Lower leg skin (tissue), 4 donors: ENCODE data around the gene LAMTOR2. TPM values are rescaled to one million over a fixed set of nuclear protein-coding genes. Genes with fewer than 3 reads are reported as not detected.

ENCODE experiments used
- DNase-seq, 2 donors: peaks; one replicate each; pipeline ENCODE4 v3.0.0-alpha.2; 2019; ENCODE audit warnings: low spot score in 2 of 2
- H3K4me3 ChIP-seq: fragments of 200-600 bp; sonication (generic); 2 replicates; pipeline ENCODE4 v1.5.1; 2017; ENCODE audit warnings: mild to moderate bottlenecking, low read depth; ENCODE audit not compliant: poor library complexity, severe bottlenecking
- CTCF ChIP-seq, 3 donors: fragments of 450-650 bp; IDR thresholded peaks; one replicate each; pipeline ENCODE4 v1.5.1; 2016; ENCODE audit warnings: antibody characterized with exemption in 3 of 3, mild to moderate bottlenecking in 3 of 3, moderate library complexity in 2 of 3
- POLR2A ChIP-seq, 2 donors: fragments of 450-650 bp; IDR thresholded peaks; one replicate each; pipeline ENCODE4 v1.6.1; 2016 to 2017; ENCODE audit warnings: antibody characterized with exemption in 2 of 2, mild to moderate bottlenecking in 1 of 2, moderate library complexity in 1 of 2
- WGBS, 2 donors: methylation state at CpG; one replicate each; pipeline ENCODE4 v1.1.5; 2018; 5-methylcytosine and 5-hydroxymethylcytosine counted together
- intact Hi-C: fragments of 100-400 bp; cut with DNase I; formaldehyde crosslinking; loops from one replicate; pipeline ENCODE4 v1.15.0; 2023; ENCODE audit warnings: low total_unique reads
- total RNA-seq, 4 donors: library from RNA; depleted of rRNA; stranded (reverse); fragments of >200 nt; gene quantifications; one replicate each; pipeline ENCODE4 v1.1.0, GENCODE V29; 2016

Gene LAMTOR2
- total RNA-seq, 4 donors from 2014 or later: 41.8 to 64.5 (median 47.4) TPM

- H3K4me3 ChIP-seq: no peak overlapping the region
- intact Hi-C loops: no loop called here
- WGBS, 2 donors: 10 to 12% methylated on average over 11 of the region's 11 CpGs
- DNase-seq: no peak
- TF ChIP-seq CTCF (IDR thresholded peaks at IDR 0.05) (no peak), POLR2A (IDR thresholded peaks at IDR 0.05) (no peak)
Measured at GRCh38 chr1:156104861-156105832, 50.6 kb downstream of the LAMTOR2 start.

- TF ChIP-seq CTCF (IDR thresholded peaks at IDR 0.05): no peak
- no peak for TF ChIP-seq POLR2A (IDR thresholded peaks at IDR 0.05)
- 33 to 37% methylated on average over 10 to 14 of the region's 14 CpGs for WGBS, 2 donors
- no peak overlapping the region for H3K4me3 ChIP-seq
- no peak for DNase-seq
- intact Hi-C loops: no loop called here
Measured at GRCh38 chr1:156106624-156107488, 52.3 kb downstream of the LAMTOR2 start.

- TF ChIP-seq POLR2A (IDR thresholded peaks at IDR 0.05): no peak
- TF ChIP-seq CTCF (IDR thresholded peaks at IDR 0.05): no peak
- intact Hi-C loops: no loop called here
- DNase-seq: no peak
- WGBS, 2 donors: 81 to 91% methylated on average over 3 of the region's 3 CpGs
- no peak overlapping the region for H3K4me3 ChIP-seq
Measured at GRCh38 chr1:156108057-156108456, 53.5 kb downstream of the LAMTOR2 start.

Other genes with a start within 250 kb of the LAMTOR2 start
- gene GON4L, start 197.6 kb upstream of the LAMTOR2 start, total RNA-seq: 10 to 100 TPM; 24.9 to 43.9 (median 33.6) TPM
- gene SYT11, start 195.2 kb upstream of the LAMTOR2 start, total RNA-seq: 1 to 10 TPM; 1.7 to 4.0 (median 3.5) TPM
- 10 to 100 TPM; 16.1 to 34.2 (median 24.2) TPM for gene RIT1, start 143.4 kb upstream of the LAMTOR2 start, total RNA-seq
- gene KHDC4, start 120.4 kb upstream of the LAMTOR2 start, total RNA-seq: 10 to 100 TPM; 32.7 to 96.0 (median 45.5) TPM
- not detected for gene RXFP4, start 113.1 kb upstream of the LAMTOR2 start, total RNA-seq
- gene ARHGEF2, start 76.2 kb upstream of the LAMTOR2 start, total RNA-seq: 10 to 100 TPM; 18.7 to 35.5 (median 28.3) TPM
- gene SSR2, start 33.8 kb upstream of the LAMTOR2 start, total RNA-seq: 100 to 1,000 TPM; 113 to 215 (median 185) TPM
- 10 to 100 TPM; 19.8 to 31.0 (median 26.9) TPM for gene UBQLN4, start 984 bp upstream of the LAMTOR2 start, total RNA-seq
- gene RAB25, start 6.4 kb downstream of the LAMTOR2 start, total RNA-seq: 100 to 1,000 TPM; 211 to 281 (median 251) TPM
- gene MEX3A, start 27.7 kb downstream of the LAMTOR2 start, total RNA-seq: 1 to 10 TPM in 1 of 4 donors, under 1 TPM in 3; 0.21 to 1.1 (median 0.67) TPM
- gene LMNA, start 59.9 kb downstream of the LAMTOR2 start, total RNA-seq: 100 to 1,000 TPM; 530 to 611 (median 555) TPM
- gene SEMA4A, start 98.8 kb downstream of the LAMTOR2 start, total RNA-seq: 10 to 100 TPM; 30.5 to 45.4 (median 41.4) TPM
- 10 to 100 TPM; 11.3 to 15.3 (median 13.3) TPM for gene SLC25A44, start 139.3 kb downstream of the LAMTOR2 start, total RNA-seq
- gene PMF1, start 158.2 kb downstream of the LAMTOR2 start, total RNA-seq: 10 to 100 TPM; 62.9 to 83.6 (median 71.1) TPM
- gene BGLAP, start 187.4 kb downstream of the LAMTOR2 start, total RNA-seq: 1 to 10 TPM in 1 of 4 donors, under 1 TPM in 2, not detected in 1; 0.36 to 3.4 (median 0.69) TPM
- gene PAQR6, start 193.3 kb downstream of the LAMTOR2 start, total RNA-seq: 1 to 10 TPM; 2.0 to 8.4 (median 4.6) TPM
- 10 to 100 TPM; 56.9 to 88.4 (median 61.0) TPM for gene SMG5, start 228.0 kb downstream of the LAMTOR2 start, total RNA-seq
- 100 to 1,000 TPM in 2 of 4 donors, 10 to 100 TPM in 2; 96.9 to 111 (median 101) TPM for gene TMEM79, start 229.5 kb downstream of the LAMTOR2 start, total RNA-seq
- gene GLMP, start 240.9 kb downstream of the LAMTOR2 start, total RNA-seq: 10 to 100 TPM; 21.9 to 49.1 (median 34.5) TPM
- gene VHLL, start 244.5 kb downstream of the LAMTOR2 start, total RNA-seq: not detected